ENCODE results near the gene TARDBP. TPM values are rescaled to one million over a fixed set of nuclear protein-coding genes. Genes with fewer than 3 reads are reported as not detected.

The TARDBP gene
- total RNA-seq, 1 experiment from 2014 or later, result 196 TPM

DNA sequence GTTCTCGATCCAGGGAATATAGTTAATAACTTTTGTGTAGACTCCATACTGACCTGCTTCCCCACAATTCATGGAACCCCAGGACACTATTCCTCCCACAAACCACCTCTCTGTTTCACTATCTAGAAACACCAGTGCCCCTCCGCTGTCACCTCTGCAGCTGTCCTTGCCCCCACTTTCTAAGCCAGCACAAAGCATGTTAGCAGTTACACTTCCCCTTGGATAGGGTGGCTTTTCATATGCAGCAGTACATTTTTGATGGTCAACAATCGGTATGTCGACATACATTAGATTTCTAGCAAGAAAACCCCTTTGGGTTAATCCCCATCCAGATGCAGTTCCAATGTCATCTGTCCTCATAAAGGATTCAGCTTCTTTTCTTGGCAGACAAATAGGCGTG is 14.4 kb downstream of the TARDBP start:
- CTCF ChIA-PET, result no interaction called here
- H3K4me1 ChIP-seq (ENCODE audit: control insufficient read depth, insufficient read depth, low read length), result no peaks in the 10 kb centered on the region
- in situ Hi-C loops (cut with HindIII; ENCODE audit: low pct_unique_long_range_greater_than_20kb, low sequenced_read_pairs) (no loop called here), intact Hi-C loops (cut with micrococcal nuclease; ENCODE audit: unreplicated experiment) (no loop called here)
- TF ChIP-seq, protein P1, sequence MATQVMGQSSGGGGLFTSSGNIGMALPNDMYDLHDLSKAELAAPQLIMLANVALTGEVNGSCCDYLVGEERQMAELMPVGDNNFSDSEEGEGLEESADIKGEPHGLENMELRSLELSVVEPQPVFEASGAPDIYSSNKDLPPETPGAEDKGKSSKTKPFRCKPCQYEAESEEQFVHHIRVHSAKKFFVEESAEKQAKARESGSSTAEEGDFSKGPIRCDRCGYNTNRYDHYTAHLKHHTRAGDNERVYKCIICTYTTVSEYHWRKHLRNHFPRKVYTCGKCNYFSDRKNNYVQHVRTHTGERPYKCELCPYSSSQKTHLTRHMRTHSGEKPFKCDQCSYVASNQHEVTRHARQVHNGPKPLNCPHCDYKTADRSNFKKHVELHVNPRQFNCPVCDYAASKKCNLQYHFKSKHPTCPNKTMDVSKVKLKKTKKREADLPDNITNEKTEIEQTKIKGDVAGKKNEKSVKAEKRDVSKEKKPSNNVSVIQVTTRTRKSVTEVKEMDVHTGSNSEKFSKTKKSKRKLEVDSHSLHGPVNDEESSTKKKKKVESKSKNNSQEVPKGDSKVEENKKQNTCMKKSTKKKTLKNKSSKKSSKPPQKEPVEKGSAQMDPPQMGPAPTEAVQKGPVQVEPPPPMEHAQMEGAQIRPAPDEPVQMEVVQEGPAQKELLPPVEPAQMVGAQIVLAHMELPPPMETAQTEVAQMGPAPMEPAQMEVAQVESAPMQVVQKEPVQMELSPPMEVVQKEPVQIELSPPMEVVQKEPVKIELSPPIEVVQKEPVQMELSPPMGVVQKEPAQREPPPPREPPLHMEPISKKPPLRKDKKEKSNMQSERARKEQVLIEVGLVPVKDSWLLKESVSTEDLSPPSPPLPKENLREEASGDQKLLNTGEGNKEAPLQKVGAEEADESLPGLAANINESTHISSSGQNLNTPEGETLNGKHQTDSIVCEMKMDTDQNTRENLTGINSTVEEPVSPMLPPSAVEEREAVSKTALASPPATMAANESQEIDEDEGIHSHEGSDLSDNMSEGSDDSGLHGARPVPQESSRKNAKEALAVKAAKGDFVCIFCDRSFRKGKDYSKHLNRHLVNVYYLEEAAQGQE (IDR thresholded peaks at IDR 0.05; ENCODE audit: insufficient read depth in 1 of 2, low read depth in 2 of 2, low read length in 1 of 2), result no peak
- TF ChIP-seq SIN3A (IDR thresholded peaks at IDR 0.05; ENCODE audit: borderline replicate concordance, insufficient read depth, low read depth, low read length) (no peak), POLR2AphosphoS5 (IDR thresholded peaks at IDR 0.05; ENCODE audit: low read depth, low read length) (no peak), TCF7L2 (IDR thresholded peaks at IDR 0.05; ENCODE audit: low read depth, low read length) (no peak)
- TF ChIP-seq, protein P2, sequence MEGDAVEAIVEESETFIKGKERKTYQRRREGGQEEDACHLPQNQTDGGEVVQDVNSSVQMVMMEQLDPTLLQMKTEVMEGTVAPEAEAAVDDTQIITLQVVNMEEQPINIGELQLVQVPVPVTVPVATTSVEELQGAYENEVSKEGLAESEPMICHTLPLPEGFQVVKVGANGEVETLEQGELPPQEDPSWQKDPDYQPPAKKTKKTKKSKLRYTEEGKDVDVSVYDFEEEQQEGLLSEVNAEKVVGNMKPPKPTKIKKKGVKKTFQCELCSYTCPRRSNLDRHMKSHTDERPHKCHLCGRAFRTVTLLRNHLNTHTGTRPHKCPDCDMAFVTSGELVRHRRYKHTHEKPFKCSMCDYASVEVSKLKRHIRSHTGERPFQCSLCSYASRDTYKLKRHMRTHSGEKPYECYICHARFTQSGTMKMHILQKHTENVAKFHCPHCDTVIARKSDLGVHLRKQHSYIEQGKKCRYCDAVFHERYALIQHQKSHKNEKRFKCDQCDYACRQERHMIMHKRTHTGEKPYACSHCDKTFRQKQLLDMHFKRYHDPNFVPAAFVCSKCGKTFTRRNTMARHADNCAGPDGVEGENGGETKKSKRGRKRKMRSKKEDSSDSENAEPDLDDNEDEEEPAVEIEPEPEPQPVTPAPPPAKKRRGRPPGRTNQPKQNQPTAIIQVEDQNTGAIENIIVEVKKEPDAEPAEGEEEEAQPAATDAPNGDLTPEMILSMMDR (IDR thresholded peaks at IDR 0.05), result no peak
- DNase-seq (ENCODE audit: low read depth, low spot score), result no peak
- H3K4me3 ChIP-seq (ENCODE audit: low read depth in 2 of 2, low read length in 2 of 2), result no peak overlapping the region
- no TSS peak for BruUV-seq (replicated peaks)
- no peak; the same call in 1 of the 2 replicates for ATAC-seq
- POLR2A ChIA-PET, result no interaction called here
- no peaks in the 10 kb centered on the region for H3K9me3 ChIP-seq (ENCODE audit: control insufficient read depth, insufficient read depth, low read depth, low read length)
- H3K27ac ChIP-seq (ENCODE audit: low read length), result no peak overlapping the region
- H3K36me3 ChIP-seq (ENCODE audit: control insufficient read depth, insufficient read depth, low read length), result peaks cover 31% of the 10 kb centered on the region
- H3K27me3 ChIP-seq (ENCODE audit: control insufficient read depth, insufficient read depth, low read length), result no peaks in the 10 kb centered on the region

DNA sequence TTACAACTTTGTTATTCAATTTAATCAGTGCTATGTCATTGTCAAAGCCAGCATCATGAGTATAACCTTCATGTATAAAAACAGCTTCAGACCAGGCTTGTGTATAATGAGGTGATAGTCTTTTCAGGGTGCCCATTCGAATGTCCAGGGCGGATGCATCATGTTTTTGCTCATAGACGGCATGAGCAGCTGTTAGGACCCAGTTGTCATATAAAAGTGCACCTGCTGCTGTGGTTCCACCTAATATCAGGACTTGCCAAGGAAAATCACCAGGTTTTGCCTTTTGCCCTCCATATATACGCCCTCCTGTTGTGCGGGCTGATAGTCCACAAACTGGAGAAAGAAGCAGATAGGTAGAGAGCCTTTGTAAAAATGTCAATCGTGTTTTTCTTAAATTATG is 14.9 kb downstream of the TARDBP start:
- POLR2A ChIA-PET, result no interaction called here
- Histone ChIP-seq H3K27ac (ENCODE audit: low read length) (no peak overlapping the region), H3K4me3 (ENCODE audit: low read depth in 2 of 2, low read length in 2 of 2) (no peak overlapping the region), H3K27me3 (ENCODE audit: control insufficient read depth, insufficient read depth, low read length) (no peaks in the 10 kb centered on the region), H3K36me3 (ENCODE audit: control insufficient read depth, insufficient read depth, low read length) (peaks cover 28% of the 10 kb centered on the region), H3K9me3 (ENCODE audit: control insufficient read depth, insufficient read depth, low read depth, low read length) (no peaks in the 10 kb centered on the region), H3K4me1 (ENCODE audit: control insufficient read depth, insufficient read depth, low read length) (no peaks in the 10 kb centered on the region)
- CTCF ChIA-PET, result no interaction called here
- DNase-seq (ENCODE audit: low read depth, low spot score), result no peak
- in situ Hi-C loops (cut with HindIII; ENCODE audit: low pct_unique_long_range_greater_than_20kb, low sequenced_read_pairs) (no loop called here), intact Hi-C loops (cut with micrococcal nuclease; ENCODE audit: unreplicated experiment) (no loop called here)
- BruUV-seq (replicated peaks), result no TSS peak
- TF ChIP-seq, protein P2 (IDR thresholded peaks at IDR 0.05), result no peak
- TF ChIP-seq TCF7L2 (IDR thresholded peaks at IDR 0.05; ENCODE audit: low read depth, low read length) (no peak), SIN3A (IDR thresholded peaks at IDR 0.05; ENCODE audit: borderline replicate concordance, insufficient read depth, low read depth, low read length) (no peak), POLR2AphosphoS5 (IDR thresholded peaks at IDR 0.05; ENCODE audit: low read depth, low read length) (no peak)
- TF ChIP-seq, protein P1 (IDR thresholded peaks at IDR 0.05; ENCODE audit: insufficient read depth in 1 of 2, low read depth in 2 of 2, low read length in 1 of 2), result no peak
- no peak; the same call in 1 of the 2 replicates for ATAC-seq

Measured in Panc1 (cell line).